Measurements from ENCODE around the gene FAM124B. TPM values are rescaled to one million over a fixed set of nuclear protein-coding genes. Genes with fewer than 3 reads are reported as not detected.

FAM124B gene
- polyA plus RNA-seq, 6 donors from 2014 or later: 0.20 to 0.38 TPM; not detected in 4

GRCh38 chr2:224432003-224432579, 30.2 kb upstream of the FAM124B start:
- DNase-seq (no peak), ATAC-seq (ENCODE audit: low read depth in 2 of 2) (no peak)
- peaks cover 0 to 9% (median 5%) of the 10 kb centered on the region in 7 donors for H3K9me3 Mint-ChIP-seq
- no peak overlapping the region for H3K4me3 Mint-ChIP-seq
- peaks cover 0 to 7% of the 10 kb centered on the region in 2 donors for H3K36me3 Mint-ChIP-seq
- no peak overlapping the region for H3K27ac Mint-ChIP-seq
- H3K4me1 Mint-ChIP-seq: no peaks in the 10 kb centered on the region
- H3K27me3 Mint-ChIP-seq: peaks cover 14 to 36% (median 23%) of the 10 kb centered on the region in 3 donors

- H3K27ac Mint-ChIP-seq: peak overlapping the region in 2 of 6 donors; percentile 1 to 85
- ATAC-seq (ENCODE audit: low read depth in 2 of 2): no peak
- H3K36me3 Mint-ChIP-seq: peaks cover 4 to 14% of the 10 kb centered on the region in 2 donors
- DNase-seq: no peak
- H3K9me3 Mint-ChIP-seq: peaks cover 7 to 19% (median 10%) of the 10 kb centered on the region in 7 donors
- H3K27me3 Mint-ChIP-seq: peaks cover 9 to 23% (median 23%) of the 10 kb centered on the region in 3 donors
- no peak overlapping the region for H3K4me3 Mint-ChIP-seq
- H3K4me1 Mint-ChIP-seq: peaks cover 0 to 5% (median 4%) of the 10 kb centered on the region in 3 donors
These were observed 27.5 kb upstream of the FAM124B start for GRCh38 chr2:224429441-224429810.

GRCh38 chr2:224428787-224429440, 27.0 kb upstream of the FAM124B start:
- peaks cover 7 to 21% (median 10%) of the 10 kb centered on the region in 7 donors for H3K9me3 Mint-ChIP-seq
- no peak overlapping the region for H3K4me3 Mint-ChIP-seq
- H3K36me3 Mint-ChIP-seq: peaks cover 4 to 14% of the 10 kb centered on the region in 2 donors
- H3K27me3 Mint-ChIP-seq: peaks cover 9 to 23% (median 23%) of the 10 kb centered on the region in 3 donors
- ATAC-seq (ENCODE audit: low read depth in 2 of 2) (no peak), DNase-seq (no peak)
- H3K27ac Mint-ChIP-seq: no peak overlapping the region
- peaks cover 0 to 5% (median 4%) of the 10 kb centered on the region in 3 donors for H3K4me1 Mint-ChIP-seq

GRCh38 chr2:224427471-224427870, 25.6 kb upstream of the FAM124B start:
- DNase-seq (no peak), ATAC-seq (ENCODE audit: low read depth in 2 of 2) (no peak)
- no peak overlapping the region for H3K4me3 Mint-ChIP-seq
- peaks cover 0 to 5% (median 4%) of the 10 kb centered on the region in 3 donors for H3K4me1 Mint-ChIP-seq
- peaks cover 9 to 21% (median 15%) of the 10 kb centered on the region in 3 donors for H3K27me3 Mint-ChIP-seq
- H3K27ac Mint-ChIP-seq: no peak overlapping the region
- peaks cover 4 to 14% of the 10 kb centered on the region in 2 donors for H3K36me3 Mint-ChIP-seq
- peaks cover 6 to 15% (median 10%) of the 10 kb centered on the region in 7 donors for H3K9me3 Mint-ChIP-seq

GRCh38 chr2:224426656-224427055, 24.7 kb upstream of the FAM124B start:
- peaks cover 0 to 5% (median 4%) of the 10 kb centered on the region in 3 donors for H3K4me1 Mint-ChIP-seq
- H3K36me3 Mint-ChIP-seq: peaks cover 4 to 14% of the 10 kb centered on the region in 2 donors
- ATAC-seq (ENCODE audit: low read depth in 2 of 2) (peak; percentile 35 to 46), DNase-seq (no peak)
- peak overlapping the region in 1 of 6 donors; percentile 46 for H3K27ac Mint-ChIP-seq
- peaks cover 6 to 17% (median 9%) of the 10 kb centered on the region in 7 donors for H3K9me3 Mint-ChIP-seq
- H3K4me3 Mint-ChIP-seq: no peak overlapping the region
- peaks cover 9 to 14% (median 13%) of the 10 kb centered on the region in 3 donors for H3K27me3 Mint-ChIP-seq

- H3K4me1 Mint-ChIP-seq: no peaks in the 10 kb centered on the region
- peaks cover 0 to 4% of the 10 kb centered on the region in 2 donors for H3K36me3 Mint-ChIP-seq
- H3K4me3 Mint-ChIP-seq: no peak overlapping the region
- DNase-seq: no peak
- peaks cover 0 to 16% (median 4%) of the 10 kb centered on the region in 3 donors for H3K27me3 Mint-ChIP-seq
- H3K27ac Mint-ChIP-seq: no peak overlapping the region
- H3K9me3 Mint-ChIP-seq: peaks cover 3 to 18% (median 7%) of the 10 kb centered on the region in 7 donors
- ATAC-seq (ENCODE audit: low read depth in 2 of 2): no peak
These were observed 19.2 kb upstream of the FAM124B start for GRCh38 chr2:224421065-224421464.

GRCh38 chr2:224417947-224418346, 16.0 kb upstream of the FAM124B start:
- Mint-ChIP-seq H3K9me3 (peaks cover 0 to 9% (median 4%) of the 10 kb centered on the region in 7 donors), H3K4me1 (no peaks in the 10 kb centered on the region), H3K4me3 (no peak overlapping the region), H3K27ac (no peak overlapping the region), H3K36me3 (no peaks in the 10 kb centered on the region), H3K27me3 (peaks cover 0 to 16% (median 4%) of the 10 kb centered on the region in 3 donors)
- ATAC-seq (ENCODE audit: low read depth in 2 of 2) (no peak), DNase-seq (no peak)

GRCh38 chr2:224417361-224417729, 15.4 kb upstream of the FAM124B start:
- H3K27me3 Mint-ChIP-seq: peaks cover 0 to 16% (median 4%) of the 10 kb centered on the region in 3 donors

GRCh38 chr2:224416656-224417360, 14.9 kb upstream of the FAM124B start:
- Mint-ChIP-seq H3K4me1 (no peaks in the 10 kb centered on the region), H3K4me3 (no peak overlapping the region), H3K36me3 (no peaks in the 10 kb centered on the region), H3K9me3 (peaks cover 0 to 8% (median 4%) of the 10 kb centered on the region in 7 donors), H3K27ac (no peak overlapping the region), H3K27me3 (peaks cover 0 to 15% (median 4%) of the 10 kb centered on the region in 3 donors)
- DNase-seq (no peak), ATAC-seq (ENCODE audit: low read depth in 2 of 2) (no peak)

More at GRCh38 chr2:224417361-224417729, 15.4 kb upstream of the FAM124B start:
- H3K4me3 Mint-ChIP-seq: no peak overlapping the region
- no peaks in the 10 kb centered on the region for H3K4me1 Mint-ChIP-seq
- no peak for ATAC-seq (ENCODE audit: low read depth in 2 of 2)
- H3K27ac Mint-ChIP-seq: no peak overlapping the region
- no peak for DNase-seq
- H3K9me3 Mint-ChIP-seq: peaks cover 0 to 9% (median 4%) of the 10 kb centered on the region in 7 donors
- no peaks in the 10 kb centered on the region for H3K36me3 Mint-ChIP-seq

- ATAC-seq (ENCODE audit: low read depth in 2 of 2): no peak
These were observed 11.5 kb upstream of the FAM124B start for GRCh38 chr2:224413381-224413780.

GRCh38 chr2:224412141-224413015, 10.5 kb upstream of the FAM124B start:
- Mint-ChIP-seq H3K36me3 (no peaks in the 10 kb centered on the region), H3K27me3 (peaks cover 0 to 7% (median 3%) of the 10 kb centered on the region in 3 donors), H3K9me3 (no peaks in the 10 kb centered on the region), H3K27ac (no peak overlapping the region), H3K4me1 (no peaks in the 10 kb centered on the region), H3K4me3 (no peak overlapping the region)
- DNase-seq (no peak), ATAC-seq (ENCODE audit: low read depth in 2 of 2) (no peak)

More at GRCh38 chr2:224413381-224413780, 11.5 kb upstream of the FAM124B start:
- H3K27ac Mint-ChIP-seq: no peak overlapping the region
- H3K4me3 Mint-ChIP-seq: no peak overlapping the region
- H3K36me3 Mint-ChIP-seq: no peaks in the 10 kb centered on the region
- peaks cover 0 to 4% (median 3%) of the 10 kb centered on the region in 3 donors for H3K27me3 Mint-ChIP-seq
- H3K9me3 Mint-ChIP-seq: no peaks in the 10 kb centered on the region
- H3K4me1 Mint-ChIP-seq: no peaks in the 10 kb centered on the region
- no peak for DNase-seq

GRCh38 chr2:224410946-224411561, 9.1 kb upstream of the FAM124B start:
- Mint-ChIP-seq H3K27me3 (peaks cover 0 to 4% (median 3%) of the 10 kb centered on the region in 3 donors), H3K9me3 (peaks cover 0 to 4% (median 0%) of the 10 kb centered on the region in 7 donors), H3K27ac (peak overlapping the region in 1 of 6 donors; percentile 84), H3K4me1 (no peaks in the 10 kb centered on the region), H3K4me3 (no peak overlapping the region), H3K36me3 (no peaks in the 10 kb centered on the region)
- ATAC-seq (ENCODE audit: low read depth in 2 of 2) (no peak), DNase-seq (no peak)
